Measurements from ENCODE around the gene GGA1.

- TF ChIP-seq CTCF (conservative IDR thresholded peaks at IDR 0.05 in 1 of 2, IDR thresholded peaks at IDR 0.05 in 1 of 2; ENCODE audit: low read depth in 1 of 2, low read length in 2 of 2) (no peak), EZH2 (IDR thresholded peaks at IDR 0.05; ENCODE audit: low read length, missing control alignments) (no peak)
Measured at GRCh38 chr22:37680191-37680851, 71.7 kb downstream of the GGA1 start.
